Activated T-cell treated with anti-CD3 and anti-CD28 coated beads for 4 hours (primary cell): ENCODE results near the gene RHOD.

Experiments used
- DNase-seq: peaks from one replicate; pipeline ENCODE4 v3.0.0-alpha.2; 2020

RHOD gene

GRCh38 chr11:67117672-67118180, 61.1 kb downstream of the RHOD start:
- DNase-seq = no peak

- DNase-seq = peak; percentile 16
Measured at GRCh38 chr11:67118181-67118766, 61.6 kb downstream of the RHOD start.

GRCh38 chr11:67118801-67119584, 62.3 kb downstream of the RHOD start, which contains the start of gene KDM2A:
TSS of gene KDM2A (plus strand) at chr11:67119263. CDS start at chr11:67121317, 2,054 bp downstream.
- DNase-seq = peak; percentile 97

- no peak for DNase-seq
Measured at GRCh38 chr11:67119585-67120391, 63.1 kb downstream of the RHOD start.

GRCh38 chr11:67120456-67120855, 63.8 kb downstream of the RHOD start:
- no peak for DNase-seq

- DNase-seq = no peak
Measured at GRCh38 chr11:67120881-67121710, 64.4 kb downstream of the RHOD start.
